ENCODE results near the gene UBQLN1. TPM values are rescaled to one million over a fixed set of nuclear protein-coding genes. Genes with fewer than 3 reads are reported as not detected.
"Not testable (repeated sequence)": the region's sequence is repeated elsewhere in the genome, so short reads cannot be mapped to it uniquely, and the experiment has no call there.

The UBQLN1 gene
- total RNA-seq: 45.9 TPM

GRCh38 chr9:83707768-83708514, at the start of gene UBQLN1:
Gene UBQLN1, minus strand, starts transcription at chr9:83707958. Its CDS starts 279 bp downstream, at chr9:83707679.
- ATAC-seq (peak; percentile 91), DNase-seq (ENCODE audit: low spot score) (peak; percentile 95)

- DNase-seq (ENCODE audit: low spot score) (no peak), ATAC-seq (no peak)
These were observed 46.7 kb upstream of the UBQLN1 start for GRCh38 chr9:83754383-83754977.

- DNase-seq (ENCODE audit: low spot score): no peak
- ATAC-seq: no peak
These were observed 41.9 kb upstream of the UBQLN1 start for GRCh38 chr9:83749706-83750105.

- DNase-seq (ENCODE audit: low spot score) (no peak), ATAC-seq (no peak)
These were observed 36.4 kb upstream of the UBQLN1 start for GRCh38 chr9:83744206-83744605.

- no peak for DNase-seq (ENCODE audit: low spot score)
These were observed 26.0 kb upstream of the UBQLN1 start for GRCh38 chr9:83733739-83734138.

GRCh38 chr9:83728591-83729368, 21.0 kb upstream of the UBQLN1 start:
- not testable (repeated sequence) for DNase-seq (ENCODE audit: low spot score); ATAC-seq

More at GRCh38 chr9:83733739-83734138, 26.0 kb upstream of the UBQLN1 start:
- no peak for ATAC-seq

GRCh38 chr9:83724436-83724835, 16.7 kb upstream of the UBQLN1 start:
- ATAC-seq: no peak
- no peak for DNase-seq (ENCODE audit: low spot score)

- ATAC-seq: no peak
- DNase-seq (ENCODE audit: low spot score): no peak
These were observed 15.2 kb upstream of the UBQLN1 start for GRCh38 chr9:83722726-83723495.

GRCh38 chr9:83721509-83721908, 13.8 kb upstream of the UBQLN1 start:
- ATAC-seq (no peak), DNase-seq (ENCODE audit: low spot score) (no peak)

- DNase-seq (ENCODE audit: low spot score) (no peak), ATAC-seq (no peak)
These were observed 8.0 kb upstream of the UBQLN1 start for GRCh38 chr9:83715794-83716193.

- ATAC-seq: no peak
These were observed 7.5 kb upstream of the UBQLN1 start for GRCh38 chr9:83715221-83715620.

GRCh38 chr9:83714329-83714728, 6.6 kb upstream of the UBQLN1 start:
- DNase-seq (ENCODE audit: low spot score) (no peak), ATAC-seq (peak; percentile 57)

More at GRCh38 chr9:83715221-83715620, 7.5 kb upstream of the UBQLN1 start:
- no peak for DNase-seq (ENCODE audit: low spot score)

GRCh38 chr9:83708515-83709158, 879 bp upstream of the UBQLN1 start:
- ATAC-seq: peak; percentile 79
- peak; percentile 84 for DNase-seq (ENCODE audit: low spot score)

- DNase-seq (ENCODE audit: low spot score) (no peak), ATAC-seq (peak; percentile 62)
These were observed 315 bp downstream of the UBQLN1 start for GRCh38 chr9:83707518-83707767.

GRCh38 chr9:83706676-83707517, 861 bp downstream of the UBQLN1 start:
- DNase-seq (ENCODE audit: low spot score) (no peak), ATAC-seq (peak; percentile 14)

GRCh38 chr9:83705219-83705651, 2.5 kb downstream of the UBQLN1 start:
- peak; percentile 52 for DNase-seq (ENCODE audit: low spot score)
- not testable (repeated sequence) for ATAC-seq

- no peak for ATAC-seq
These were observed 6.0 kb downstream of the UBQLN1 start for GRCh38 chr9:83701769-83702168.

GRCh38 chr9:83701286-83701685, 6.5 kb downstream of the UBQLN1 start:
- ATAC-seq (no peak), DNase-seq (ENCODE audit: low spot score) (no peak)

More at GRCh38 chr9:83701769-83702168, 6.0 kb downstream of the UBQLN1 start:
- DNase-seq (ENCODE audit: low spot score): no peak

GRCh38 chr9:83699615-83700014, 8.1 kb downstream of the UBQLN1 start:
- no peak for ATAC-seq
- DNase-seq (ENCODE audit: low spot score): no peak
